Measurements from ENCODE around the gene ST6GALNAC2. TPM values are rescaled to one million over a fixed set of nuclear protein-coding genes. Genes with fewer than 3 reads are reported as not detected.
"Not testable (repeated sequence)": the region's sequence is repeated elsewhere in the genome, so short reads cannot be mapped to it uniquely, and the experiment has no call there.

ST6GALNAC2 gene
- total and polyA plus RNA-seq, 2 experiments from 2014 or later: 0.65 to 0.96 TPM

GRCh38 chr17:76561799-76562268 lies 23.8 kb downstream of the ST6GALNAC2 start:
- TF ChIP-seq EZH2 (IDR thresholded peaks at IDR 0.05; ENCODE audit: insufficient read depth, poor library complexity, severe bottlenecking): no peak
- no peak for TF ChIP-seq EZH2phosphoT487 (IDR thresholded peaks at IDR 0.05; ENCODE audit: insufficient read depth, low read depth)
- H3K4me1 ChIP-seq (ENCODE audit: insufficient read depth): peaks cover 42% of the 10 kb centered on the region
- peaks cover 15% of the 10 kb centered on the region; the same call in 1 of the 2 replicates for H4K20me1 ChIP-seq (ENCODE audit: insufficient read depth)
- no peak overlapping the region for H2AFZ ChIP-seq
- WGBS, 2 experiments (ENCODE audit: low coverage in 1 of 2, low lambda C conversion rate in 2 of 2, missing lambda C conversion rate in 2 of 2): 39 to 47% methylated on average over 5 of the region's 5 CpGs
- H3F3A ChIP-seq (ENCODE audit: insufficient read depth): peaks cover 60% of the 10 kb centered on the region
- H3K27me3 ChIP-seq (replicated peaks; ENCODE audit: insufficient read depth): no peaks in the 10 kb centered on the region
- peaks cover 25% of the 10 kb centered on the region for H3K36me3 ChIP-seq (ENCODE audit: low read depth)
- H3K27ac ChIP-seq: peak overlapping the region; percentile 85
- DNase-seq: peak; percentile 57
- H3K9me3 ChIP-seq (ENCODE audit: low read depth): no peaks in the 10 kb centered on the region
- H3K79me2 ChIP-seq (ENCODE audit: insufficient read depth): peaks cover 53% of the 10 kb centered on the region
- peak overlapping the region; percentile 96 for H3K4me2 ChIP-seq (ENCODE audit: unreplicated experiment)
- H3K9ac ChIP-seq: peak overlapping the region; percentile 99
- in situ Hi-C loops (cut with MboI): no loop called here
- H3K4me3 ChIP-seq: peak overlapping the region; percentile 89
- H3K9me2 ChIP-seq (ENCODE audit: insufficient read depth): no peaks in the 10 kb centered on the region

- WGBS, 2 experiments (ENCODE audit: low coverage in 1 of 2, low lambda C conversion rate in 2 of 2, missing lambda C conversion rate in 2 of 2): 89 to 94% methylated on average over 7 of the region's 7 CpGs
- Histone ChIP-seq H3K36me3 (ENCODE audit: low read depth) (peaks cover 25% of the 10 kb centered on the region), H3K79me2 (ENCODE audit: insufficient read depth) (peaks cover 53% of the 10 kb centered on the region), H3F3A (ENCODE audit: insufficient read depth) (peaks cover 57% of the 10 kb centered on the region), H3K9me2 (ENCODE audit: insufficient read depth) (no peaks in the 10 kb centered on the region), H4K20me1 (ENCODE audit: insufficient read depth) (peaks cover 15% of the 10 kb centered on the region; the same call in 1 of the 2 replicates), H3K9ac (peak overlapping the region; percentile 99), H3K27ac (peak overlapping the region; percentile 85), H3K4me1 (ENCODE audit: insufficient read depth) (peaks cover 45% of the 10 kb centered on the region), H3K4me3 (peak overlapping the region; percentile 89), H2AFZ (no peak overlapping the region), H3K4me2 (ENCODE audit: unreplicated experiment) (peak overlapping the region; percentile 96), H3K27me3 (replicated peaks; ENCODE audit: insufficient read depth) (no peaks in the 10 kb centered on the region), H3K9me3 (ENCODE audit: low read depth) (no peaks in the 10 kb centered on the region)
- peak; percentile 5 for DNase-seq
- TF ChIP-seq EZH2 (IDR thresholded peaks at IDR 0.05; ENCODE audit: insufficient read depth, poor library complexity, severe bottlenecking) (no peak), EZH2phosphoT487 (IDR thresholded peaks at IDR 0.05; ENCODE audit: insufficient read depth, low read depth) (no peak)
- in situ Hi-C loops (cut with MboI): no loop called here
Measured at GRCh38 chr17:76561332-76561731, 24.3 kb downstream of the ST6GALNAC2 start.

GRCh38 chr17:76560877-76561221 lies 24.8 kb downstream of the ST6GALNAC2 start:
- Histone ChIP-seq H3K27me3 (replicated peaks; ENCODE audit: insufficient read depth) (no peaks in the 10 kb centered on the region), H4K20me1 (ENCODE audit: insufficient read depth) (peaks cover 15% of the 10 kb centered on the region; the same call in 1 of the 2 replicates), H3K27ac (peak overlapping the region; percentile 85), H3K4me3 (peak overlapping the region; percentile 89), H3K79me2 (ENCODE audit: insufficient read depth) (peaks cover 48% of the 10 kb centered on the region), H3K4me2 (ENCODE audit: unreplicated experiment) (peak overlapping the region; percentile 96), H3K36me3 (ENCODE audit: low read depth) (peaks cover 25% of the 10 kb centered on the region), H3K9me3 (ENCODE audit: low read depth) (no peaks in the 10 kb centered on the region), H3K9me2 (ENCODE audit: insufficient read depth) (no peaks in the 10 kb centered on the region), H3F3A (ENCODE audit: insufficient read depth) (peaks cover 52% of the 10 kb centered on the region), H3K4me1 (ENCODE audit: insufficient read depth) (peaks cover 45% of the 10 kb centered on the region), H3K9ac (peak overlapping the region; percentile 99), H2AFZ (no peak overlapping the region)
- no peak for TF ChIP-seq EZH2 (IDR thresholded peaks at IDR 0.05; ENCODE audit: insufficient read depth, poor library complexity, severe bottlenecking)
- no peak for TF ChIP-seq EZH2phosphoT487 (IDR thresholded peaks at IDR 0.05; ENCODE audit: insufficient read depth, low read depth)
- DNase-seq: peak; percentile 14
- in situ Hi-C loops (cut with MboI): no loop called here
- WGBS, 2 experiments (ENCODE audit: low coverage in 1 of 2, low lambda C conversion rate in 2 of 2, missing lambda C conversion rate in 2 of 2): 67 to 68% methylated on average over 6 of the region's 6 CpGs

DNA sequence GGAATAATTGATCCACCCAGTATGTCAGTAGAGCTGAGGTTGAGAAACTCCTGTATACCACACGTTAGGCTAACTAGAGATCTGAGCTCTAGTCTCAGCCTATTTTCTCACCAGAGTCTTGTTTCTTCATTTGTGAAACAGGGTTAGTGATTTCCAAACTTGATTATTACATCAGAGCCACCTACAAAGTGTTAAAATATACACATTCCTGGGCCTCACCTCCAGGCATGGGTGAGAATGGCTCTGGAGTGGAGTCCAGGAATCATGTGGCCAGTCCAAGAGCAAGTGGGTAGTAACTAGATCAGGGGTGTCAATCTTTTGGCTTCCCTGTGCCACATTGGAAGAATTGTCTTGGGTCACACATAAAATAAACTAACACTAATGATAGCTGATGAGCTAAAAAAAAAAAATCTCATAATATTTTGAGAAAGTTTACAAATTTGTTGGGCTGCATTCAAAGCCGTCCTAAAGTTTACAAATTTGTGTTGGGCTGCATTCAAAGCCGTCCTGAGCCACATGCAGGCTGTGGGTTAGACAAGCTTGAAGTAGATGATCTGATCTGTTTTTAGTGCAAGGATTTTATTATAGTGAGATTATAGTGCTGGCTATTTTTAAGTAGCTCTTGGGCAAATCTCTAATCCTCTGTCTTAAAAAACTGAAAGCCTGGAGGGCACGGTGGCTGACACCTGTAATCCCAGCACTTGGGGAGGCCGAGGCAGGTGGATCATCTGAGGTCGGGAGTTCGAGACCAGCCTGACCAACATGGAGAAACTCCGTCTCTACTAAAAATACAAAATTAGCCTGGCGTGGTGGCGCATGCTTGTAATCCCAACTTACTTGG lies 25.4 kb downstream of the ST6GALNAC2 start:
- H3K27ac ChIP-seq: peak overlapping the region; percentile 85

DNA sequence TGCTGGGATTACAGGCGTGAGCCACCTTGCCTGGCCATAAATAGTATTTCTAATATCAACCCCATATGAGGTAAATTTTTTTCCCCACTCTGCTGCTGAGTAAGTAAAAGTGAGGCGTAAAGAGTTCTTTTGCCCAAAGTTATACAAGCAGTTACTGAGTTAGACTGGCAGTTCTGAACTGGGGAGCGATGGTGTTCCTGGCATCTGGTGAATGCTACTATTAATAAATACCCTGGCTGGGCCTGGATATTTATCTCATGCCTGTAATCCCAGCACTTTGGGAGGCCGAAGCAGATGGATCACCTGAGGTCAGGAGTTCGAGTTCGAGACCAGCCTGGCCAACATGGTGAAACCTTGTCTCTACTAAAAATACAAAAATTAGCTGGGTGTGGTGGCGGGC lies 26.2 kb downstream of the ST6GALNAC2 start:
- peaks cover 45% of the 10 kb centered on the region for H3K4me1 ChIP-seq (ENCODE audit: insufficient read depth)
- H2AFZ ChIP-seq; DNase-seq; H3K9me2 ChIP-seq (ENCODE audit: insufficient read depth); H3K27me3 ChIP-seq (replicated peaks; ENCODE audit: insufficient read depth); in situ Hi-C loops (cut with MboI); H3K9me3 ChIP-seq (ENCODE audit: low read depth): not testable (repeated sequence)
- peaks cover 46% of the 10 kb centered on the region for H3F3A ChIP-seq (ENCODE audit: insufficient read depth)
- H3K79me2 ChIP-seq (ENCODE audit: insufficient read depth): peaks cover 41% of the 10 kb centered on the region
- H3K4me3 ChIP-seq: peak overlapping the region; percentile 89
- H3K36me3 ChIP-seq (ENCODE audit: low read depth): peaks cover 13% of the 10 kb centered on the region; the same call in 1 of the 2 replicates
- H3K27ac ChIP-seq: peak overlapping the region; percentile 85
- H3K9ac ChIP-seq: peak overlapping the region; percentile 99
- peak overlapping the region; percentile 96 for H3K4me2 ChIP-seq (ENCODE audit: unreplicated experiment)
- 83 to 85% methylated on average over 7 of the region's 7 CpGs for WGBS, 2 experiments (ENCODE audit: low coverage in 1 of 2, low lambda C conversion rate in 2 of 2, missing lambda C conversion rate in 2 of 2)
- H4K20me1 ChIP-seq (ENCODE audit: insufficient read depth): peaks cover 15% of the 10 kb centered on the region; the same call in 1 of the 2 replicates

More for the DNA sequence above, 25.4 kb downstream of the ST6GALNAC2 start:
- Histone ChIP-seq H3K36me3 (ENCODE audit: low read depth) (peaks cover 19% of the 10 kb centered on the region), H3F3A (ENCODE audit: insufficient read depth) (peaks cover 46% of the 10 kb centered on the region), H3K27me3 (replicated peaks; ENCODE audit: insufficient read depth) (no peaks in the 10 kb centered on the region), H3K9me2 (ENCODE audit: insufficient read depth) (no peaks in the 10 kb centered on the region), H3K4me2 (ENCODE audit: unreplicated experiment) (peak overlapping the region; percentile 96), H3K9ac (peak overlapping the region; percentile 99), H4K20me1 (ENCODE audit: insufficient read depth) (peaks cover 15% of the 10 kb centered on the region; the same call in 1 of the 2 replicates), H3K4me1 (ENCODE audit: insufficient read depth) (peaks cover 45% of the 10 kb centered on the region), H3K9me3 (ENCODE audit: low read depth) (no peaks in the 10 kb centered on the region), H2AFZ (no peak overlapping the region), H3K79me2 (ENCODE audit: insufficient read depth) (peaks cover 42% of the 10 kb centered on the region), H3K4me3 (peak overlapping the region; percentile 89)
- DNase-seq: no peak
- in situ Hi-C loops (cut with MboI): no loop called here
- WGBS, 2 experiments (ENCODE audit: low coverage in 1 of 2, low lambda C conversion rate in 2 of 2, missing lambda C conversion rate in 2 of 2): 89 to 91% methylated on average over 10 of the region's 10 CpGs
- TF ChIP-seq EZH2phosphoT487 (IDR thresholded peaks at IDR 0.05; ENCODE audit: insufficient read depth, low read depth) (no peak), EZH2 (IDR thresholded peaks at IDR 0.05; ENCODE audit: insufficient read depth, poor library complexity, severe bottlenecking) (no peak)
